Ammon's horn (tissue), 1 donor: ENCODE results near the gene RAB31.

Experiments used
- DNase-seq: peaks from one replicate; pipeline ENCODE4 v3.0.0-alpha.2; 2016; ENCODE audit warnings: low spot score

Gene RAB31

GRCh38 chr18:9738266-9738969 lies 30.3 kb downstream of the RAB31 start:
- no peak for DNase-seq

GRCh38 chr18:9739516-9739915 lies 31.4 kb downstream of the RAB31 start:
- DNase-seq = no peak

- no peak for DNase-seq
Observed at GRCh38 chr18:9740071-9740470, 32.0 kb downstream of the RAB31 start.

- DNase-seq = no peak
Observed at GRCh38 chr18:9741406-9741792, 33.3 kb downstream of the RAB31 start.

- peak; percentile 47 for DNase-seq
Observed at GRCh38 chr18:9741793-9742523, 33.9 kb downstream of the RAB31 start.

GRCh38 chr18:9742524-9743131 lies 34.5 kb downstream of the RAB31 start:
- peak; percentile 69 for DNase-seq

- DNase-seq = no peak
Observed at GRCh38 chr18:9743200-9744016, 35.3 kb downstream of the RAB31 start.

- DNase-seq = no peak
Observed at GRCh38 chr18:9746958-9747357, 38.9 kb downstream of the RAB31 start.

GRCh38 chr18:9749611-9750010 lies 41.5 kb downstream of the RAB31 start:
- no peak for DNase-seq

GRCh38 chr18:9750112-9750511 lies 42.0 kb downstream of the RAB31 start:
- no peak for DNase-seq

- DNase-seq = no peak
Observed at GRCh38 chr18:9750606-9751304, 42.7 kb downstream of the RAB31 start.

GRCh38 chr18:9751371-9752031 lies 43.4 kb downstream of the RAB31 start:
- no peak for DNase-seq

- no peak for DNase-seq
Observed at GRCh38 chr18:9753846-9754245, 45.7 kb downstream of the RAB31 start.

GRCh38 chr18:9755110-9755509 lies 47.0 kb downstream of the RAB31 start:
- no peak for DNase-seq

- no peak for DNase-seq
Observed at GRCh38 chr18:9755615-9756014, 47.5 kb downstream of the RAB31 start.

- no peak for DNase-seq
Observed at GRCh38 chr18:9756271-9756932, 48.3 kb downstream of the RAB31 start.

GRCh38 chr18:9756933-9757470 lies 48.9 kb downstream of the RAB31 start:
- no peak for DNase-seq

- no peak for DNase-seq
Observed at GRCh38 chr18:9757827-9758621, 49.9 kb downstream of the RAB31 start.

- no peak for DNase-seq
Observed at GRCh38 chr18:9758624-9759075, 50.5 kb downstream of the RAB31 start.
